ENCODE data around the gene SMIM29.

DNA sequence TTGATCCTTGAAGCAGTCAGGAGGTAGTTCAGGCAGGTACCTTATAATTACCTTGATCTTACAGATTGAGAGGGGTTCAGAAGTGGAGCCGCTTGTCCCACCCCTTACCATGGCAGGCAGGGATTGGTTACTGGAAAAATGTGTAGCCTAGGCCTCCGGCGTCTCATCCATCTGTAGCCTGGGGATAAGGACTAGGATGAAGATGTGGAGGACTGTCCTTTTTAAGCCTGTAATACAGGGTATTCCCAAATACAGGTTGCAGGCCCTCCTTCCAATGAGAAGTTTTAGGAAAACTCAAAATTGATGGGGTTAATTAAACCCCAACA, 9.3 kb downstream of the SMIM29 start:
- TF ChIP-seq CTCF (IDR thresholded peaks at IDR 0.05; ENCODE audit: poor library complexity), result no peak
- TF ChIP-seq EZH2phosphoT487 (IDR thresholded peaks at IDR 0.05; ENCODE audit: low read depth, severe bottlenecking, unreplicated experiment), result no peak
